HL-60 (cell line): Measurements from ENCODE around the gene WWC1.

Experiments
- DNase-seq, 2 experiments: peaks; one replicate each; pipeline ENCODE4 v3.0.0-alpha.2; 2010 to 2020; ENCODE audit warnings: low read depth in 1 of 2, low spot score in 1 of 2
- H3K27ac ChIP-seq: fragments of 250-450 bp; sonication (Bioruptor Pico); replicated peaks from 2 replicates; pipeline ENCODE4 v1.5.1; 2020; ENCODE audit warnings: mild to moderate bottlenecking, moderate library complexity
- H3K27me3 ChIP-seq: fragments of 250-450 bp; sonication (Bioruptor Pico); 2 replicates; pipeline ENCODE4 v1.5.1; 2021; ENCODE audit warnings: mild to moderate bottlenecking, moderate library complexity; ENCODE audit not compliant: insufficient read depth, poor library complexity, severe bottlenecking
- H3K4me3 ChIP-seq: replicated peaks from 2 replicates; pipeline ENCODE4 v1.5.1; 2011; ENCODE audit warnings: mild to moderate bottlenecking, control low read depth, low read length; ENCODE audit not compliant: insufficient read depth
- CTCF ChIP-seq: IDR thresholded peaks from one replicate; pipeline ENCODE4 v1.5.1; 2011; ENCODE audit warnings: low read length, control low read depth, inconsistent platforms; ENCODE audit not compliant: insufficient read depth
- GABPA ChIP-seq: IDR thresholded peaks from 2 replicates; pipeline ENCODE4 v1.6.1; 2012; ENCODE audit warnings: low read depth
- POLR2AphosphoS5 ChIP-seq: IDR thresholded peaks from 2 replicates; pipeline ENCODE4 v1.6.1; 2012; ENCODE audit warnings: low read depth
- REST ChIP-seq: IDR thresholded peaks from 2 replicates; pipeline ENCODE4 v1.6.1; 2012; ENCODE audit warnings: low read depth; ENCODE audit not compliant: insufficient replicate concordance
- SPI1 ChIP-seq: IDR thresholded peaks from 2 replicates; pipeline ENCODE4 v1.6.1; 2012; ENCODE audit warnings: low read depth, mild to moderate bottlenecking, borderline replicate concordance

Gene WWC1

GRCh38 chr5:168360521-168361285 is 69.3 kb downstream of the WWC1 start:
- DNase-seq, result no peak
- TF ChIP-seq SPI1 (no peak), POLR2AphosphoS5 (no peak), REST (no peak), CTCF (no peak), GABPA (no peak)
- Histone ChIP-seq H3K27me3 (no peaks in the 10 kb centered on the region), H3K27ac (no peak overlapping the region), H3K4me3 (no peak overlapping the region)

DNA sequence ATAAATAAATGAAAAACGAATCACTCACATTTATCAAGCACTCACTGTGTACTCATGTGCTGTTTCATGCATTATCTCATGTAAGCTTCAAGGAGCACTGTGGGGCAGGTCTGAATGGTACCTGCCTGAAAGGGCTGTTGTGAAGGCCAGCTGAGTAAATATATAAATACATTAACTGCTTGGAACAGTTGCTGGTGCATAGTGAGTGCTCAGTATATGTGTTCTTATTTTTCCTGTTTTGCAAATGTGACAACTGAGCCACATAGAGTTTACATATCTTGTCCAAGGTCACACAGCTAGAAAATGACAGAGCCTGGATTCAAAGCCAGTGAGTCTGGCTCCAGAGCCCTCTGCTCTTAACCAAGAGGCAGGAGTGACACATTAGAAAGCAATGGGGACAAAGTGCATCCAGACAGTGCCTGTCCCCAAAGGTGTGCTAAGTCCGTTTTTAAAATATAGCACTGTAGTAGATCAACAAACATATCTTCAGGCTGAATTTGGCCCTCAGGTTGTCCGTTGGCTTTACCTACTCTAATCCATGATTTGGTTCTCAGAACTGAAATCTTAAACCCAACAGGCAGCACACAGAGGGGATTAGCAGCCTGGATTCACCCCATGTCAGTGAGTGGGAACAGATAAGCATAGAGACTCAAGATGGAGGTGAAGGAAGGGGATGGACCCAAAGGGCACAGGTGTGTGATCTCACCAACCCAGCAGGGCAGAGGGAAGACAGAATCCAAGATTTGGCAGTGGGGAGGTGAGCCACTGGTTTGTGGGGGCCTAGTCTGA is 70.8 kb downstream of the WWC1 start:
- no peaks in the 10 kb centered on the region for H3K27me3 ChIP-seq
- H3K4me3 ChIP-seq, result no peak overlapping the region
- DNase-seq, result no peak
- no peak overlapping the region for H3K27ac ChIP-seq
- TF ChIP-seq SPI1, result no peak
- TF ChIP-seq CTCF, result no peak
- no peak for TF ChIP-seq REST
- no peak for TF ChIP-seq GABPA
- no peak for TF ChIP-seq POLR2AphosphoS5

GRCh38 chr5:168364151-168364661 is 72.8 kb downstream of the WWC1 start:
- TF ChIP-seq REST, result no peak
- no peak for TF ChIP-seq POLR2AphosphoS5
- TF ChIP-seq CTCF, result no peak
- TF ChIP-seq GABPA, result no peak
- TF ChIP-seq SPI1, result no peak
- no peak overlapping the region for H3K27ac ChIP-seq
- DNase-seq, result no peak
- H3K4me3 ChIP-seq, result no peak overlapping the region
- no peaks in the 10 kb centered on the region for H3K27me3 ChIP-seq
